ENCODE results near the gene OR5AN1. TPM values are rescaled to one million over a fixed set of nuclear protein-coding genes. Genes with fewer than 3 reads are reported as not detected.
"Not testable (repeated sequence)": the region's sequence is repeated elsewhere in the genome, so short reads cannot be mapped to it uniquely, and the experiment has no call there.

Gene OR5AN1
- total RNA-seq, 1 experiment from 2014 or later: not detected

DNA sequence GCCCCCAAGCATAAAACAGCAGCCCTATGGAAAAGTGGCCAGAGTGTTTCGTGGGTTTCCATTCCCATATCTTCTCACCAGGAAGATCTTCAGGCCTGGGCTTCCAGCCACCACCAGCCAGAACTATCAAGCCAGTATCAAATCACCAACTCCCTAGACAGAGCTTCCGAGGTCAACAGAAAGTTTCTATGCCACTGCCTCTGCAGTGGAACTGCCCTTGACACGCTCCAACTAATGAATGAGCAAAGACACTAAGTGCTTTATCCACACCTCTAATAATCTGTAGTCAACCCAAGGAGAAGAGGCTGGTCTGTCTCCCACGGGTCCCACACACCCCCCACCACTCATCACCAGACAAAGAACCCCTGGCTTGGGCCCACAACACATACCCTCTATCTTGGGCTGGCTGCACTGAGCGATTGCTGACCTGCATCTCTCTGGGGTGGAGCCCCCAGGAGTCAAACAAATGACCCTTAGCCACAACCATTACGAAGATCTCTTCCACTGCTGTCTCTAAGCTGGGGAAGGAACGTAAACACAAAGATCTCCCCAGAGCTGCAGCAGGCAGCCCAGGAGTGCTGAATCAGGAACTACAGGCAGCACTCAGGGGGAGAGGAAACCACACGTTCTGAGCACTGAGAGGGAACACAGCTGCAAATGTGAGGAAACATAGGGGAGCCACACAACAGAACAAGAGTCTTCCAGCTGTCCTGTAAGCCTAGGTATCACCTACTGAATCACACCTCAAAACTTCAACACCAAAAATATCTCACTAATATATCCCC is 9.7 kb downstream of the OR5AN1 start:
- no peak for TF ChIP-seq CTCF (IDR thresholded peaks at IDR 0.05; ENCODE audit: unreplicated experiment)
- no peaks in the 10 kb centered on the region for H3K9me3 Mint-ChIP-seq (ENCODE audit: low read depth, unreplicated experiment)
- no peaks in the 10 kb centered on the region for H3K36me3 Mint-ChIP-seq (ENCODE audit: insufficient read depth, unreplicated experiment)
- H3K4me3 Mint-ChIP-seq (ENCODE audit: low read depth, unreplicated experiment): no peak overlapping the region
- intact Hi-C loops (cut with micrococcal nuclease; ENCODE audit: unreplicated experiment): no loop called here
- no peaks in the 10 kb centered on the region for H3K4me1 Mint-ChIP-seq (ENCODE audit: low read depth, unreplicated experiment)
- CTCF ChIA-PET: no interaction called here
- peaks cover 35% of the 10 kb centered on the region for H3K27me3 Mint-ChIP-seq (ENCODE audit: unreplicated experiment)
- H3K27ac Mint-ChIP-seq (ENCODE audit: unreplicated experiment): no peak overlapping the region
- BruUV-seq (replicated peaks): no TSS peak
- no peak for DNase-seq

GRCh38 chr11:59372324-59372723 is 13.6 kb downstream of the OR5AN1 start:
- H3K9me3 Mint-ChIP-seq (ENCODE audit: low read depth, unreplicated experiment); CTCF ChIA-PET; intact Hi-C loops (cut with micrococcal nuclease; ENCODE audit: unreplicated experiment): not testable (repeated sequence)

GRCh38 chr11:59380263-59381059 is 21.8 kb downstream of the OR5AN1 start:
- TF ChIP-seq CTCF (IDR thresholded peaks at IDR 0.05; ENCODE audit: unreplicated experiment): no peak
- Mint-ChIP-seq H3K27me3 (ENCODE audit: unreplicated experiment) (no peaks in the 10 kb centered on the region), H3K4me1 (ENCODE audit: low read depth, unreplicated experiment) (no peaks in the 10 kb centered on the region), H3K27ac (ENCODE audit: unreplicated experiment) (no peak overlapping the region), H3K9me3 (ENCODE audit: low read depth, unreplicated experiment) (no peaks in the 10 kb centered on the region), H3K36me3 (ENCODE audit: insufficient read depth, unreplicated experiment) (no peaks in the 10 kb centered on the region), H3K4me3 (ENCODE audit: low read depth, unreplicated experiment) (no peak overlapping the region)
- BruUV-seq (replicated peaks): no TSS peak
- DNase-seq: no peak
- intact Hi-C loops (cut with micrococcal nuclease; ENCODE audit: unreplicated experiment): no loop called here
- CTCF ChIA-PET: interaction anchor here (0.7 kb wide), 1 partner anchor 914 kb away, joined by 3 read pairs; no protein-coding TSS in a partner anchor

More at GRCh38 chr11:59372324-59372723, 13.6 kb downstream of the OR5AN1 start:
- not testable (repeated sequence) for BruUV-seq (replicated peaks); H3K27ac Mint-ChIP-seq (ENCODE audit: unreplicated experiment); H3K4me1 Mint-ChIP-seq (ENCODE audit: low read depth, unreplicated experiment); DNase-seq; H3K4me3 Mint-ChIP-seq (ENCODE audit: low read depth, unreplicated experiment); H3K36me3 Mint-ChIP-seq (ENCODE audit: insufficient read depth, unreplicated experiment)
- H3K27me3 Mint-ChIP-seq (ENCODE audit: unreplicated experiment): peaks cover 34% of the 10 kb centered on the region

DNA sequence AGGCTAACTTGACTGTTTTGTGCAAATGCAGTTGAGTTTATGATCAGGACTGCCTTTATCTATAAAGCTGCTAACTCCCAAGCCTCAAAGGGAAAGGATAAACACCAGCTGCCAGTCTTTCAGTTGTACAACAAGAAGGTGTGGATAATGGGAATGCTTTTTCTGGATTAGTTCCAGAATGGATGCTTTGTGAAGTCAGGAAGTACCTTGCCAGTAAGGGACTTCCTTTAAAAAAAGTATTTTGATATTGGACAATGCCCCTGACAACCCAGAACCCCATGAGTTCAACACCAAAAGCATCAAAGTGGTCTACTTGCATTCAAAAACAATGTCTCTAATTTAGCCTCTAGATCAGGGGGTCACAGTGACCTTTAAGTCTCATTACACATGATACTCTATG is 35.5 kb downstream of the OR5AN1 start:
- CTCF ChIA-PET: no interaction called here
- Mint-ChIP-seq H3K27ac (ENCODE audit: unreplicated experiment) (no peak overlapping the region), H3K4me3 (ENCODE audit: low read depth, unreplicated experiment) (no peak overlapping the region), H3K9me3 (ENCODE audit: low read depth, unreplicated experiment) (no peaks in the 10 kb centered on the region), H3K27me3 (ENCODE audit: unreplicated experiment) (peaks cover 34% of the 10 kb centered on the region), H3K4me1 (ENCODE audit: low read depth, unreplicated experiment) (no peaks in the 10 kb centered on the region), H3K36me3 (ENCODE audit: insufficient read depth, unreplicated experiment) (no peaks in the 10 kb centered on the region)
- intact Hi-C loops (cut with micrococcal nuclease; ENCODE audit: unreplicated experiment): no loop called here
- no TSS peak for BruUV-seq (replicated peaks)
- no peak for DNase-seq
- TF ChIP-seq CTCF (IDR thresholded peaks at IDR 0.05; ENCODE audit: unreplicated experiment): no peak

Measured in Calu3 (cell line).